ENCODE data around the gene PMEPA1.

PMEPA1 gene

GRCh38 chr20:57660181-57660921 is 49.5 kb downstream of the PMEPA1 start:
- no peak for DNase-seq

GRCh38 chr20:57659517-57660180 is 50.2 kb downstream of the PMEPA1 start:
- DNase-seq = peak; percentile 12

- peak; percentile 6 for DNase-seq
These were observed 50.8 kb downstream of the PMEPA1 start for GRCh38 chr20:57658833-57659516.

- peak; percentile 13 for DNase-seq
These were observed 51.4 kb downstream of the PMEPA1 start for GRCh38 chr20:57658447-57658832.

- peak; percentile 49 for DNase-seq
These were observed 52.0 kb downstream of the PMEPA1 start for GRCh38 chr20:57657535-57658446.

GRCh38 chr20:57656821-57657534 is 52.8 kb downstream of the PMEPA1 start:
- DNase-seq = peak; percentile 11

- peak; percentile 11 for DNase-seq
These were observed 53.5 kb downstream of the PMEPA1 start for GRCh38 chr20:57656252-57656820.

DNA sequence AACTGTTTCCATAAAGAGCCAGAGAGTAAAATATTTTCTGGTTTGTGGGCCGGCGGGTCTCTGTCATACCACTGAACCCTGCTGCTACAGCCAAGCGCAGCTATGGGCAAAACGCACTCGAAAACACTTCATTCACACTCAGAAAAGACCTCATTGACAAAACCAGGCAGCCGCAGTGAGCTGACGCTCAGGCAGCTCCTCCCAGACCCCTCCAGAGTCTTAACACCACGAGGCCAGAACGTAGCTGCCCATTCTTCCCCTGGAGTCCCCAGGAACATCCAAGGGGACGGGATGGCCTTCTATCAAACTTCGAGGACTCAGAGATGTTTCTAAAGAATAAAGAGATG is 54.0 kb downstream of the PMEPA1 start:
- DNase-seq = peak; percentile 10

GRCh38 chr20:57654998-57655808 is 54.6 kb downstream of the PMEPA1 start:
- peak; percentile 14 for DNase-seq

DNA sequence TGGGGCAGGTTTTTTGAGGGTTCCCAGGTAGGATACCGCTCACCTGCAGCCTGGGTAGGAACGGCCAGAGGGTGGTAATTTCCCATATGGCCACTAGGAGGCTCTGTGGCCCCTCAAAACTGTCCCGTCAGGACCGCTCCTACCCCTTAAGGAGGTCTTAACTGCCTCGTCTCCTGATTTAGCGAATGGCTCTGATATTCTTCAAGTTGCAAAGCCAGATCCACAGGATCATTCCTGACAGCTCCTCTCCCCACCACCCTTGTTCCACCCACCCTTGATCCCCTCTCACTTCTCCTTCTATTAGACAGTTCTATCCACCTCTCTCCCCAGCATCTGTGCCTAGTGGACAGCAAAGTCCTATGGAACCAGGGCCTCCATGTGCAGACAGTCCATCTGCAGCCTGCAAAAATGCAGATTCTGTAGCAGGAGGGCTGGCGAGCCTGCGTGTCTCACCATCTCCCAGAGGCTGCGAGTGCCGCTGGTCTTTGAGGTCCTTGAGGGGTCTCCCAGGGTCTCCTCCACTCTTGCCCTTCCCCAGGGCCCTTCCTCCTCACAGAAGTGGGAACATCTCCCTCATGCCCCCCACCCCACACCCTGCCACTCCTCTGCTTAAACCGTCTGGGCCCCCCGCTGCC is 55.3 kb downstream of the PMEPA1 start:
- peak; percentile 68 for DNase-seq

- no peak for DNase-seq
These were observed 55.9 kb downstream of the PMEPA1 start for GRCh38 chr20:57653910-57654309.

DNA sequence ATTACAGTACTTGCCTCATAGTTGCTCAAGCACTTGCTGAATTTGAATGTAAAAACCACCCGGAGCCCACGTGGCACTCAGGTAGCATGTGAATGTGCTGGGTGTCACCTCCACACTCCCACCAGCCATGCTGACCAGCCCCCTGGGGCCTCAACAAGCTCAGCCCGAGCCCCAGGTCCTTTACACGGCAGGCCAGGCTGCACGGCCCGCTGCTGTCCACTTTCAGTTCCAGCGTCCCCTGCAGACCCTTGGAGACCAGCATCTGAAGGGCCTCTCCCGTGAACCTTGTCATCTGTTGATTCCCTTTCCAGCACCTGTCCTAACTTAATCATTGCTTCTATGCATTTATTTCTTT is 56.3 kb downstream of the PMEPA1 start:
- peak; percentile 13 for DNase-seq

GRCh38 chr20:57652606-57653545 is 56.9 kb downstream of the PMEPA1 start:
- DNase-seq = peak; percentile 13

GRCh38 chr20:57651881-57652605 is 57.8 kb downstream of the PMEPA1 start:
- peak; percentile 13 for DNase-seq

- DNase-seq = peak; percentile 10
These were observed 58.9 kb downstream of the PMEPA1 start for GRCh38 chr20:57650756-57651483.

GRCh38 chr20:57650266-57650665 is 59.5 kb downstream of the PMEPA1 start:
- DNase-seq = peak; percentile 8

DNA sequence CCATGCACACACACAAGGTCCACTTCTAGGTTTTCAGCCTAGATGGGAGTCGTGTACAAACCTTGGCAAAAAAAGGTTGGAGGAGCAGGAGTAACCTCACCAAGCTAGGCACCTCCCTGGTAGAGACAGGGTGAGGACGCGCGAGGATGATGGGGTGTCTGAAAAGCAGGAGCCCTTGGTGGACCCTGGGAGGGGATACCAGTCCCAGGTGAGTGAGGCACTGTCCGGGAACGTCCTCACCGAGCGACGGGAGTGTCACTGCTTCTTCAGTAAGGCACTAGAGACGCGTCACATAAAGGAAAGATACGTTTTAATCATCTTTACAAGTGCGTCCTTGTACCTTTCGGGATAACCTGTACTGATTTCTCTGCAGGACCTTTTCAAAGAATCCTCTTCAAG is 60.2 kb downstream of the PMEPA1 start:
- DNase-seq = no peak

Data from activated CD8-positive, alpha-beta memory T cell treated with anti-CD3 and anti-CD28 coated beads, Interleukin-2, amount 50 U/mL, for 4 hours (primary cell).